ENCODE results near the gene ZFHX3. TPM values are rescaled to one million over a fixed set of nuclear protein-coding genes. Genes with fewer than 3 reads are reported as not detected.
A peak's percentile ranks its signal among the peaks of the same experiment; 100 is the strongest.

ZFHX3 gene
- total and polyA plus RNA-seq, 2 donors (not counting 3 experiments of a cell fraction or from before 2014, with no cell fraction given) = 3.7 to 18.8 TPM

DNA sequence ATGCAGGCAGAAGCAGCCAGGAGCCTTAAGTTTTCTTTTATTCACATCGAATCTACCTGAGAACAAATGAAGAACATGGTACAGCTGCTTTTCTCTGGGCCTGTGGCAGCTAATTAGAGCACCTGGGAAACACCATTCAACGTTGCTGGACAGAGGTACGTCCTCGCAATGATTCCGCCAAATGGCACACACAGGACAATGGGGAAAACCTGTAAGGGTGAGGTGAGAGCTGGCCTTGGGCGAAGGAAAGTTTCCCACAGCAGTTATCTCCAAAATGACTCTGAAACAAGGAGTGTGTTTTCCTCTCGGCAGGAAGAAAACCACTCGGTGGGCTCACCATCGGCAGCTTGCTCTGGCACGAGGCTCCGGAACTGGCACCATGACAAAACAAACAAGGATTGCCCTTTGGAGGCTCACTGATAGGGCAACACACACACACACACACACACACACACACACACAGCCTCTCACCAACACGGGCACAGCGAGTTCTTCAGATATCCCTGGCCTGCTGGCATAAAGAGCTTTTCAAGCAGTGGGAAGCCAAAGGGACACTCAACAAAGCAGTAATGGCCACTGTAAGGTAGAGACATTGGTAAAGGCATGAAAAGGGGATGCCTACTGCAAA lies 73.7 kb downstream of the ZFHX3 start:
- ChIA-PET POLR2A (no interaction called here), CTCF (interaction anchor here (1.5 to 2.9 kb wide), 3 partner anchors 13 to 222 kb away, joined by 5 to 19 read pairs (median 5); no protein-coding TSS in a partner anchor)
- no peaks in the 10 kb centered on the region for H3K36me3 ChIP-seq (ENCODE audit: control insufficient read depth in 2 of 2, extremely low read depth in 1 of 2, insufficient read depth in 2 of 2, low read length in 2 of 2)
- dilution Hi-C loops (cut with MboI; ENCODE audit: extremely low pct_ligation_motif_present, low sequenced_read_pairs) = no loop called here
- H4K20me1 ChIP-seq (replicated peaks; ENCODE audit: control insufficient read depth, extremely low read depth, insufficient read depth, low read length) = peaks cover 3% of the 10 kb centered on the region
- peak; percentile 90 for DNase-seq (ENCODE audit: low read depth, low spot score)
- H3K9ac ChIP-seq (replicated peaks; ENCODE audit: extremely low read depth, insufficient read depth, low read length) = no peak overlapping the region
- no peak overlapping the region for H3K4me3 ChIP-seq (replicated peaks in 1 of 3; ENCODE audit: insufficient read depth in 1 of 3, low read depth in 1 of 3, low read length in 3 of 3)
- H3K9me3 ChIP-seq (replicated peaks; ENCODE audit: control insufficient read depth, insufficient read depth, low read length) = no peaks in the 10 kb centered on the region
- H3K27ac ChIP-seq (ENCODE audit: insufficient read depth, low read depth, low read length) = no peak overlapping the region
- BruUV-seq (replicated peaks) = no TSS peak
- H3K9me1 ChIP-seq (replicated peaks; ENCODE audit: control insufficient read depth, extremely low read depth, insufficient read depth, low read length) = no peaks in the 10 kb centered on the region
- peaks cover 18% of the 10 kb centered on the region for H3K4me1 ChIP-seq (ENCODE audit: control insufficient read depth, extremely low read depth, insufficient read depth, low read length)
- peak; percentile 86 for FAIRE-seq
- H3K4me2 ChIP-seq (ENCODE audit: insufficient read depth, low read length) = peak overlapping the region; percentile 38
- TF ChIP-seq POLR2AphosphoS5 (IDR thresholded peaks at IDR 0.05; ENCODE audit: insufficient read depth, low read depth, low read length) = peak; percentile 77
- peak; percentile 66 for TF ChIP-seq GATA2 (IDR thresholded peaks at IDR 0.05; ENCODE audit: insufficient read depth, insufficient read length, low read depth, low read length)
- no peak for TF ChIP-seq POLR2A (IDR thresholded peaks at IDR 0.05; ENCODE audit: low read depth, low read length)
- intact Hi-C loops (cut with micrococcal nuclease) = no loop called here
- no peak overlapping the region for H2AFZ ChIP-seq (ENCODE audit: low read depth, low read length)
- H3K79me2 ChIP-seq (ENCODE audit: control insufficient read depth, insufficient read depth, low read length) = peaks cover 19% of the 10 kb centered on the region
- no peaks in the 10 kb centered on the region for H3K27me3 ChIP-seq (ENCODE audit: control insufficient read depth in 2 of 2, insufficient read depth in 2 of 2, low read length in 2 of 2)

DNA sequence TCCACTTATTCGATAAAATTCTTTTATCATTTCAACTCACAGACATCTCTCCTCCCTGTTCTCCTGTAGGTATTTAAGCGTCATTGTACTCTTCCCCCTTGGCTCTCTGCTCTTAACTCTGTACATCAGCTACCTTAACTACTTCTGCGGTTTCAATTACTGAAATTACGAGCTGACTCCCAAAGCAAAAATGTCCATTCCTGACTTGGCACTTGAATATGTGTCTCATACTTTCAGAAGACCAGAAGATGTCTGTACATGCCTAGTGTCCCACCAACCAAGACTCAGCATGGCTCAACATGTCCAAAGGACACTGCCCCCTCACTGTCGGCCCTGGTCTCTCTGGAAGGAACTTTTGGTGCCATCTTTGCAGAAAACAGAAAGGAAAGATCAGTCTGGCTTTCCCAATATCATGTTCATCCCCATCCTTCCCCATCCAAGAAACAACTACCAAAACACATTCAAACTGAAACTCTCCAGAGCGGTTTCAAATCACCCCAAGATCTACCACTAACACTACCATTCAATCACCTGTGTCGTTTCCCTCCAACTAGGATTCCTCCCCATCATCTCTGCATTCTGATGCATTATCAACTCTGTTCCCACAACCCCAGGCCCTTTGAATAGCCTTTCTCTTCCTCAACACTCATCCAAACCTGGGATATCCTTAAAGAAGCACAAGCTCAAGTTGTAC lies 74.9 kb downstream of the ZFHX3 start:
- no peak overlapping the region for H3K9ac ChIP-seq (replicated peaks; ENCODE audit: extremely low read depth, insufficient read depth, low read length)
- no peaks in the 10 kb centered on the region for H3K27me3 ChIP-seq (ENCODE audit: control insufficient read depth in 2 of 2, insufficient read depth in 2 of 2, low read length in 2 of 2)
- peaks cover 19% of the 10 kb centered on the region for H3K79me2 ChIP-seq (ENCODE audit: control insufficient read depth, insufficient read depth, low read length)
- no peaks in the 10 kb centered on the region for H3K9me1 ChIP-seq (replicated peaks; ENCODE audit: control insufficient read depth, extremely low read depth, insufficient read depth, low read length)
- H3K36me3 ChIP-seq (ENCODE audit: control insufficient read depth in 2 of 2, extremely low read depth in 1 of 2, insufficient read depth in 2 of 2, low read length in 2 of 2) = no peaks in the 10 kb centered on the region
- no peak for DNase-seq (ENCODE audit: low read depth, low spot score)
- no TSS peak for BruUV-seq (replicated peaks)
- peaks cover 3% of the 10 kb centered on the region for H4K20me1 ChIP-seq (replicated peaks; ENCODE audit: control insufficient read depth, extremely low read depth, insufficient read depth, low read length)
- no peak overlapping the region for H2AFZ ChIP-seq (ENCODE audit: low read depth, low read length)
- no peak overlapping the region for H3K4me2 ChIP-seq (ENCODE audit: insufficient read depth, low read length)
- no peak for FAIRE-seq
- intact Hi-C loops (cut with micrococcal nuclease) (no loop called here), dilution Hi-C loops (cut with MboI; ENCODE audit: extremely low pct_ligation_motif_present, low sequenced_read_pairs) (no loop called here)
- no peak overlapping the region for H3K4me3 ChIP-seq (replicated peaks in 1 of 3; ENCODE audit: insufficient read depth in 1 of 3, low read depth in 1 of 3, low read length in 3 of 3)
- H3K27ac ChIP-seq (ENCODE audit: insufficient read depth, low read depth, low read length) = no peak overlapping the region
- ChIA-PET POLR2A (no interaction called here), CTCF (interaction anchor here (1.0 to 2.9 kb wide), 4 partner anchors 12 to 140 kb away, joined by 3 to 19 read pairs (median 5); no protein-coding TSS in a partner anchor)
- TF ChIP-seq FOS (IDR thresholded peaks at IDR 0.05; ENCODE audit: borderline replicate concordance, insufficient read depth, low read length) (no peak), MYC (IDR thresholded peaks at IDR 0.05; ENCODE audit: low read depth, low read length) (no peak), JUN (IDR thresholded peaks at IDR 0.05; ENCODE audit: borderline replicate concordance, insufficient read depth, insufficient read length, low read depth) (no peak), GATA2 (IDR thresholded peaks at IDR 0.05; ENCODE audit: insufficient read depth, insufficient read length, low read depth, low read length) (no peak), POLR2A (IDR thresholded peaks at IDR 0.05; ENCODE audit: low read depth, low read length) (no peak), EZH2 (IDR thresholded peaks at IDR 0.05; ENCODE audit: borderline replicate concordance, low read depth, low read length, severe bottlenecking) (no peak), POLR2AphosphoS5 (IDR thresholded peaks at IDR 0.05; ENCODE audit: insufficient read depth, low read depth, low read length) (no peak)
- TF ChIP-seq, protein P1, sequence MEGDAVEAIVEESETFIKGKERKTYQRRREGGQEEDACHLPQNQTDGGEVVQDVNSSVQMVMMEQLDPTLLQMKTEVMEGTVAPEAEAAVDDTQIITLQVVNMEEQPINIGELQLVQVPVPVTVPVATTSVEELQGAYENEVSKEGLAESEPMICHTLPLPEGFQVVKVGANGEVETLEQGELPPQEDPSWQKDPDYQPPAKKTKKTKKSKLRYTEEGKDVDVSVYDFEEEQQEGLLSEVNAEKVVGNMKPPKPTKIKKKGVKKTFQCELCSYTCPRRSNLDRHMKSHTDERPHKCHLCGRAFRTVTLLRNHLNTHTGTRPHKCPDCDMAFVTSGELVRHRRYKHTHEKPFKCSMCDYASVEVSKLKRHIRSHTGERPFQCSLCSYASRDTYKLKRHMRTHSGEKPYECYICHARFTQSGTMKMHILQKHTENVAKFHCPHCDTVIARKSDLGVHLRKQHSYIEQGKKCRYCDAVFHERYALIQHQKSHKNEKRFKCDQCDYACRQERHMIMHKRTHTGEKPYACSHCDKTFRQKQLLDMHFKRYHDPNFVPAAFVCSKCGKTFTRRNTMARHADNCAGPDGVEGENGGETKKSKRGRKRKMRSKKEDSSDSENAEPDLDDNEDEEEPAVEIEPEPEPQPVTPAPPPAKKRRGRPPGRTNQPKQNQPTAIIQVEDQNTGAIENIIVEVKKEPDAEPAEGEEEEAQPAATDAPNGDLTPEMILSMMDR (IDR thresholded peaks at IDR 0.05; ENCODE audit: extremely low read depth in 1 of 2, insufficient read depth in 1 of 2, low read depth in 1 of 2, low read length in 2 of 2) = no peak
- TF ChIP-seq, protein P2, sequence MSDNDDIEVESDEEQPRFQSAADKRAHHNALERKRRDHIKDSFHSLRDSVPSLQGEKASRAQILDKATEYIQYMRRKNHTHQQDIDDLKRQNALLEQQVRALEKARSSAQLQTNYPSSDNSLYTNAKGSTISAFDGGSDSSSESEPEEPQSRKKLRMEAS (IDR thresholded peaks at IDR 0.05; ENCODE audit: insufficient read depth, insufficient read length) = no peak
- no peaks in the 10 kb centered on the region for H3K9me3 ChIP-seq (replicated peaks; ENCODE audit: control insufficient read depth, insufficient read depth, low read length)
- peaks cover 12% of the 10 kb centered on the region for H3K4me1 ChIP-seq (ENCODE audit: control insufficient read depth, extremely low read depth, insufficient read depth, low read length)

All from endothelial cell of umbilical vein (primary cell).